Left lung (tissue), 10 donors: ENCODE data around the gene HNRNPF. TPM values are rescaled to one million over a fixed set of nuclear protein-coding genes. Genes with fewer than 3 reads are reported as not detected.
"Not testable (repeated sequence)": the region's sequence is repeated elsewhere in the genome, so short reads cannot be mapped to it uniquely, and the experiment has no call there.

Source experiments
- ATAC-seq: fragments of 200-7000 bp; cut with Tn5 transposase; one replicate; pipeline ENCODE4 v1.9.1; 2020; ENCODE audit warnings: moderate library complexity
- DNase-seq, 4 donors: peaks; one replicate each; pipeline ENCODE4 v3.0.0-alpha.2; 2013 to 2020
- H3K27ac ChIP-seq, 2 donors: fragments of 200-600 bp; sonication (generic) in 1 of 2; one replicate each; pipeline versions ENCODE4 v1.5.0 to v1.8.0; 2020 to 2021
- H3K27me3 ChIP-seq, 2 donors: fragments of 200-600 bp; sonication (generic) in 1 of 2; one replicate each; pipeline versions ENCODE4 v1.5.0 to v1.8.0; 2020 to 2021
- H3K36me3 ChIP-seq, 2 donors: fragments of 200-600 bp; sonication (generic) in 1 of 2; one replicate each; pipeline versions ENCODE4 v1.5.0 to v1.8.0; 2020 to 2021
- H3K4me1 ChIP-seq, 2 donors: fragments of 200-600 bp; one replicate each; pipeline ENCODE4 v1.8.0; 2021
- H3K4me3 ChIP-seq, 2 donors: fragments of 200-600 bp; sonication (generic) in 1 of 2; one replicate each; pipeline versions ENCODE4 v1.5.0 to v1.8.0; 2020 to 2021; ENCODE audit warnings: mild to moderate bottlenecking in 1 of 2
- H3K9me3 ChIP-seq, 2 donors: fragments of 200-600 bp; sonication (generic) in 1 of 2; one replicate each; pipeline versions ENCODE4 v1.5.0 to v1.8.0; 2020 to 2021
- CTCF ChIP-seq, 2 donors: fragments of 200-600 bp; sonication (generic) in 1 of 2; IDR thresholded peaks; one replicate each; pipeline versions ENCODE4 v1.5.0 to v1.8.0; 2021; ENCODE audit warnings: antibody characterized with exemption in 2 of 2
- intact Hi-C, 2 donors: fragments of 100-400 bp; cut with DNase I; formaldehyde crosslinking; loops; one replicate each; pipeline versions ENCODE4 v1.11.2 to v1.14.2; 2022
- polyA plus RNA-seq, 6 donors: library from polyadenylated mRNA; unstranded; fragments of 120-200 nt; gene quantifications; one replicate each; pipeline ENCODE4 v1.2.1, GENCODE V29; 2013; ENCODE audit not compliant: insufficient read length in 6 of 6
- total RNA-seq, 2 donors: library from RNA; stranded (reverse); fragmentation: NEBNext Ultra II Directional; extraction: Animal tissue kit (Norgen Biotek cat#: 25700); gene quantifications; one replicate each; pipeline ENCODE4 v1.2.1, GENCODE V29; 2021
- donor health status: DM: no; HTN: yes; CAD: no.
- donor health status: DM: no; HTN: no; CAD: no.

Gene HNRNPF
- total and polyA plus RNA-seq, 8 donors = 161 to 230 (median 175) TPM

- Histone ChIP-seq H3K9me3 (no peaks in the 10 kb centered on the region), H3K27me3 (peaks cover 0 to 5% of the 10 kb centered on the region in 2 donors), H3K27ac (no peak overlapping the region), H3K4me3 (no peak overlapping the region), H3K4me1 (peaks cover 0 to 7% of the 10 kb centered on the region in 2 donors), H3K36me3 (no peaks in the 10 kb centered on the region)
- no peak for TF ChIP-seq CTCF (IDR thresholded peaks at IDR 0.05)
- DNase-seq (no peak), ATAC-seq (no peak)
- intact Hi-C loops = no loop called here
These were observed 69.8 kb downstream of the HNRNPF start for GRCh38 chr10:43339136-43339535.

- Histone ChIP-seq H3K36me3 (no peaks in the 10 kb centered on the region), H3K4me3 (no peak overlapping the region), H3K4me1 (peaks cover 0 to 7% of the 10 kb centered on the region in 2 donors), H3K9me3 (no peaks in the 10 kb centered on the region), H3K27me3 (peaks cover 0 to 5% of the 10 kb centered on the region in 2 donors), H3K27ac (no peak overlapping the region)
- no peak for ATAC-seq
- DNase-seq = no peak
- no peak for TF ChIP-seq CTCF (IDR thresholded peaks at IDR 0.05)
- intact Hi-C loops = no loop called here
These were observed 70.9 kb downstream of the HNRNPF start for GRCh38 chr10:43338117-43338516.

DNA sequence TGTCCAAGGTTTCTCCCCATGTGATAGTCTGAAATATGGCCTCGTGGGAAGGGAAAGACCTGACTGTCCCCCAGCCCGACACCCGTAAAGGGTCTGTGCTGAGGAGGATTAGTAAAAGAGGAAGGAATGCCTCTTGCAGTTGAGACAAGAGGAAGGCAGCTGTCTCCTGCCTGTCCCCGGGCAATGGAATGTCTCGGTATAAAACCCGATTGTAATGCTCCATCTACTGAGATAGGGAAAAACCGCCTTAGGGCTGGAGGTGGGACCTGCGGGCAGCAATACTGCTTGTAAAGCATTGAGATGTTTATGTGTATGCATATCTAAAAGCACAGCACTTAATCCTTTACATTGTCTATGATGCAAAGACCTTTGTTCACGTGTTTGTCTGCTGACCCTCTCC is 71.5 kb downstream of the HNRNPF start:
- ATAC-seq, H3K36me3 ChIP-seq, H3K27me3 ChIP-seq, DNase-seq, H3K4me3 ChIP-seq, H3K9me3 ChIP-seq, intact Hi-C loops, H3K27ac ChIP-seq: not testable (repeated sequence)
- peaks cover 0 to 13% of the 10 kb centered on the region in 2 donors for H3K4me1 ChIP-seq

DNA sequence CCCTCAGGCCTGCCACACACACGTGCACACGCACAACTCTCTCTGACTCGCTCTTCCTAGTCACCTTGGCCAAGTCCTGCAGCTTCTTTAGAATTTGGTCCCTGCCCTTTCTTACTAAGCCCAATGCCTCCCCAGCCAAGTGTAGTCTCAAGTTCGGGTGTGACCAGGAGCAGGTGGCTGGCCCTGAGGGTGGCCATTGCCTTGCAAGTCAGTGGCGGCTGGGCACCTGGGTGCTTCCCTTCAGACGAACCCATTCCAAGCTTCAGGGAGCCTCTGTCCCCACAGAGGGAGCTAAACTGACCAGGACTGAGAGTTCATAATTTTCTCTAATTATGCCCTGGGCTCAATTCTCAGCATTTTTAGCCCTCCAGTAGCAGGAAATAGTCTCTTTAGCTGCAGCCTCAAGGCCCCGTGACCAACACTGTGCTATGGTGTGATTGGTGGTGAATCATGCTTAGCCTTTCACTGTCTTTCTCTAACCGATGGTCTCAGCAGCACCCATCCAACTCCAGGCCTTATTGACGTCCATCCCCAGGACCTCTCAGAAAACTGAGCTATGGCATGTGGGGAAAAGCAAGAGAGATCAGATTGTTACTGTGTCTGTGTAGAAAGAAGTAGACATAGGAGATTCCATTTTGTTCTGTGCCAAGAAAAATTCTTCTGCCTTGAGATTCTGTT is 72.2 kb downstream of the HNRNPF start:
- peaks cover 0 to 5% of the 10 kb centered on the region in 2 donors for H3K27me3 ChIP-seq
- ATAC-seq (peak; percentile 48), DNase-seq (no peak)
- H3K9me3 ChIP-seq = no peaks in the 10 kb centered on the region
- no peak overlapping the region for H3K4me3 ChIP-seq
- no peak for TF ChIP-seq CTCF (IDR thresholded peaks at IDR 0.05)
- H3K36me3 ChIP-seq = no peaks in the 10 kb centered on the region
- peaks cover 0 to 19% of the 10 kb centered on the region in 2 donors for H3K4me1 ChIP-seq
- H3K27ac ChIP-seq = peak overlapping the region; percentile 54 to 69
- intact Hi-C loops = no loop called here

DNA sequence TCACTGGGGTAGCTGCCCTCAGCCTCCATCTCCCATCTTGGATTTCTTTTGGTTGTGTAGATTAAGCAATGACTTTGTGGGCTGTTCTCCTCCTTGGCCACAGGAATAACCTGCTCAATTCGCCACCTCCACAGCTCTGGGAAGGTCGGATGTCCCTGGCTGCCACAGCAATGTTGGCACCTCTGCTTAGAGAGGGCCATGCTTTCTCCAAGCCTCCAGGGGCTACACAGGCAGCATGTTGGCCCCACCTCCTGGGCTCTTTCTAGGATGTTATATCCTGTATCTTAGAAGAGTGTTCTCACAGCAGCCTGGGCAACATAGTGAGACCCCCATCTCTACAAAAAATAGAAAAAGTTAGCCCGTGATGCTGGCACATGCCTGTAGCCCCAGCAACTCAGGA is 72.9 kb downstream of the HNRNPF start:
- intact Hi-C loops = no loop called here

More for the DNA sequence above, 72.9 kb downstream of the HNRNPF start:
- H3K4me3 ChIP-seq = no peak overlapping the region
- H3K36me3 ChIP-seq = no peaks in the 10 kb centered on the region
- DNase-seq (no peak), ATAC-seq (peak; percentile 9)
- peaks cover 0 to 5% of the 10 kb centered on the region in 2 donors for H3K27me3 ChIP-seq
- no peaks in the 10 kb centered on the region for H3K9me3 ChIP-seq
- H3K4me1 ChIP-seq = peaks cover 0 to 26% of the 10 kb centered on the region in 2 donors
- peak overlapping the region; percentile 54 to 69 for H3K27ac ChIP-seq
- no peak for TF ChIP-seq CTCF (IDR thresholded peaks at IDR 0.05)

Other genes starting within 250 kb of the HNRNPF start
- gene RASGEF1A, start 142.1 kb downstream of the HNRNPF start, total RNA-seq = 1 to 10 TPM; 2.0 to 3.1 TPM
- 1 to 10 TPM; 1.5 to 4.3 (median 3.3) TPM for gene RASGEF1A, start 142.1 kb downstream of the HNRNPF start, polyA plus RNA-seq
- gene FXYD4, start 37.5 kb downstream of the HNRNPF start, total RNA-seq = 1 to 10 TPM; 1.0 to 6.0 TPM
- not detected for gene FXYD4, start 37.5 kb downstream of the HNRNPF start, polyA plus RNA-seq
- gene ZNF487, start 27.9 kb upstream of the HNRNPF start, total RNA-seq = 1 to 10 TPM; 4.4 to 4.7 TPM
- 10 to 100 TPM in 2 of 6 donors, 1 to 10 TPM in 4; 7.5 to 11.3 (median 9.6) TPM for gene ZNF487, start 27.9 kb upstream of the HNRNPF start, polyA plus RNA-seq
- gene ZNF239, start 165.4 kb upstream of the HNRNPF start, total RNA-seq = 1 to 10 TPM; 2.3 to 4.8 TPM
- gene ZNF239, start 165.4 kb upstream of the HNRNPF start, polyA plus RNA-seq = 10 to 100 TPM in 4 of 6 donors, 1 to 10 TPM in 2; 9.5 to 11.2 (median 10.5) TPM
- gene ZNF485, start 197.3 kb upstream of the HNRNPF start, total RNA-seq = 1 to 10 TPM; 1.9 to 5.0 TPM
- gene ZNF485, start 197.3 kb upstream of the HNRNPF start, polyA plus RNA-seq = 1 to 10 TPM; 4.4 to 5.3 (median 4.9) TPM
- 10 to 100 TPM; 29.1 to 32.9 TPM for gene ZNF32, start 239.7 kb upstream of the HNRNPF start, total RNA-seq
- 10 to 100 TPM; 46.6 to 59.5 (median 53.8) TPM for gene ZNF32, start 239.7 kb upstream of the HNRNPF start, polyA plus RNA-seq